Motor neuron (in vitro differentiated cells): ENCODE measurements around the gene SLAMF1. TPM values are rescaled to one million over a fixed set of nuclear protein-coding genes. Genes with fewer than 3 reads are reported as not detected.

Experiments
- ATAC-seq, 8 experiments: fragments of 200-7000 bp; cut with Tn5 transposase; replicated peaks in 6 of 8; 2 replicates each; pipeline ENCODE4 v1.8.0; 2021; ENCODE audit warnings: mild to moderate bottlenecking in 8 of 8, moderate library complexity in 8 of 8
- H3K27ac ChIP-seq, 2 donors: fragments of 250-450 bp; sonication (Bioruptor Pico); 2 replicates each; pipeline ENCODE4 v1.9.0; 2021; ENCODE audit warnings: antibody characterized with exemption in 2 of 2, mild to moderate bottlenecking in 2 of 2, moderate library complexity in 1 of 2
- H3K4me1 ChIP-seq, 2 donors: fragments of 250-450 bp; sonication (Bioruptor Pico); replicated peaks in 1 of 2; 2 replicates each; pipeline ENCODE4 v1.6.1; 2021; ENCODE audit warnings: antibody characterized with exemption in 2 of 2, mild to moderate bottlenecking in 2 of 2, moderate library complexity in 1 of 2
- H3K4me3 ChIP-seq, 5 donors: fragments of 250-450 bp; sonication (Bioruptor Pico); 2 replicates each; pipeline ENCODE4 v1.9.0; 2021; ENCODE audit warnings: antibody characterized with exemption in 5 of 5, mild to moderate bottlenecking in 5 of 5, moderate library complexity in 4 of 5
- WGBS, 10 experiments: fragments of 450-650 bp; shearing (Covaris generic); methylation state at CpG; one replicate each; pipeline ENCODE4 v1.0.0; 2022; 5-methylcytosine and 5-hydroxymethylcytosine counted together
- in situ Hi-C, 9 experiments: fragments of 400-800 bp; cut with MboI; loops; one replicate each; pipeline ENCODE4 v1.15.0; 2021; ENCODE audit warnings: low sequenced_read_pairs in 9 of 9, low pct_unique_long_range_greater_than_20kb in 2 of 9; ENCODE audit not compliant: unreplicated experiment in 9 of 9
- total RNA-seq, 8 experiments: library from RNA; unstranded; fragments of 300-600 nt; gene quantifications; 2 replicates each; pipeline versions ENCODE4 v1.2.3 to v1.2.4, GENCODE V29; 2022

SLAMF1 gene
- total RNA-seq, 8 experiments from 2014 or later = under 0.01 to 0.90 (median 0.32) TPM; not detected in 3

DNA sequence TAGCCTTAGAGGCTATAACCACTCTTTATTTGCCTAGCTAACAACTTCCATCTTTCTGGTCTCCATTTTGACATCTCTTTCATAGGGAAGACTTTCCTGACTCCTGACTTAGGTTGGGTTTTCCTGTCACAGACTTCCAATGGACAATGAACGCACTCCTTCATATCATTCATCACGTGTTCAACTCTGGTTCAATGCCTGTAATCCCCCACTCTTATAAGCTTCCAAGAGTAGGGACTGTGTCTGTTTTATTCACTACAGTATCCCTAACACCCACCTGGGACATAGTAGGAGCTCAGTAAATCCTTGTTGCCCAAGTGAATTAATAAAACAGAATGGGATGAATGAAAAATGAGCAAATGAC lies 4.6 kb downstream of the SLAMF1 start:
- WGBS, 10 experiments = 0 to 94% (median 76%) methylated on average over 1 to 2 of the region's 2 CpGs; no CpG with 5 or more reads in 2 of the 10 experiments

DNA sequence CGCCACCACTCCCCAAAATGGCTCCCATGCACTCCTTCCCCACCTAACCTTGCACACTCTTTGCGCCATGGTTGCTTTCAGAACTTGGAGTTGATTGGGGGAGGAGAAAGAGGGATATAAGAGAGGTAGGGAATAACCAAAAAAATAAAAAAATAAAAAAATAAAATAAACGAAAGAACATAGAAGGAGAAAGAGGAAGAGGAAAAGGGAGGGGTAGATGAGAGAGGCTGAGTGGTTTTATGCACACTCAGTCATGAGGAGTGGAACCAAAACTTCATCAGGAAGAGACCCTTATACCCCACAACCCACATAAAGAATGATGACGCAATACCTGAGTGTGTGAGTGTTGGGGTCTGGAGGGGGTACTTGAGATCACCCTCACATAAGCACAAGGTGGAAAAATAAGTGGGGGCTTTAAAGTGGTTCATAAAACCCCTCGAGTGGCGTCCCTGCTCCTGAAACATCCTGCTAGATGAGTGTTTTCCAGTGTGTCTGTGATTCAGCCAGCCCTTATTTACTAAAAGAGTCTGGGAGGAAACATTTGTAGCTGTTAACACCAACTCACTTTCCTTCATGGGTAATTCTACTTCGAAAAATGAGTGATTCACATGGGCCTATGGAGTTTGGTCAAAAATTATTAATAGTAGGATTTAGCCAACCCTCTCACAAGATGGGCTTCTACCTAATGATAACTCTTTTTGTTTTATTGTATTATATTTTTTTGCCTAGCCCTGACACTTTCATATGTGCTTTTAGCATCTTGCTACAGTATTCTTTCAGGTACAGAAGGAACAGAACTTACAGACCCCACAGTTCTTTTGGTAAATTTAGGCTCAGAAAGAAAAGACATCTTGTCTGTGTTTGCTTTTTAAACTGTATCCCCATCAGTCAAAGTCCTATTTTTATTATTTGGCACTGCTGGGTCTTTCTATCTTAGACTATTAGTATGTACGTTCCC lies 5.2 kb downstream of the SLAMF1 start:
- H3K4me3 ChIP-seq = no peak overlapping the region
- in situ Hi-C loops = no loop called here
- ATAC-seq = no peak
- no peaks in the 10 kb centered on the region for H3K4me1 ChIP-seq
- no peak overlapping the region for H3K27ac ChIP-seq
- WGBS, 10 experiments = 3 to 99% (median 83%) methylated on average over 3 to 8 of the region's 8 CpGs

More for the DNA sequence above, 4.6 kb downstream of the SLAMF1 start:
- Histone ChIP-seq H3K4me1 (no peaks in the 10 kb centered on the region), H3K4me3 (no peak overlapping the region), H3K27ac (no peak overlapping the region)
- no peak for ATAC-seq
- in situ Hi-C loops = no loop called here

DNA sequence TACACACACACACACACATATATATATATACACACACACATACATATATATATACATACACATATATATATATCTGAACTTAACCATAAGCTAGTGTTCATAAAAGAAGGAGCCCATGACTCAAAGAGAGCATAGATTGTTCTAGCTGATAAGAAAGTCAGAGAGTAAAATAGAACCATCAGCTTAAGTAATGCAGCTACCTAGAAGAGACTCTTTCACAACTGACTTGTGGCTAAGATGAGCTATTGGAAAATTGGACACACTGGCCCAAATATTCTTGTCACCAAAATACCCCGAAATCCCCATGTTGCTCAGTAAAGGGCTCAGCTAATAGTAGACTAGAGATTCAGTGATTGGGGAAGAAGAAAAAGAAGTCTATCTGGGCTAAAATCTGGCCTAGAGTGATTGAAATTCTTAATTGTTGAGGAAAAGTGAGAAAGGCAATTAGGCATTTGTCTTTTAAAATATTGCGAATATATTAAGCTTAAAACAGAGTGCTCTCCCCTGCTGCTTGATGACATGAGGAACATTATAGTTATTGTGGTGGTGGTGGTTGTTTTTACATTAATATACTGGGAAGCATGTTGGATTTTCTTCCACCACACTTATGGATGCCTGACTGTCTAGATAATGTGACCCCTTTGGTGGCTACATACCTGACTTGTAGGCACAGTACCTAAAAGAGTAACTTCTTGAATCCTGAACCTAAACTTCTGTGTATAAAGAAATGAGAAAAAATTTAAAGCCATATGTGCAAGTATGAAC lies 6.3 kb downstream of the SLAMF1 start:
- ATAC-seq = no peak
- no peaks in the 10 kb centered on the region for H3K4me1 ChIP-seq
- WGBS, 10 experiments = 17 to 95% (median 40%) methylated on average over 1 to 2 of the region's 2 CpGs; no CpG with 5 or more reads in 3 of the 10 experiments
- no peak overlapping the region for H3K27ac ChIP-seq
- in situ Hi-C loops = no loop called here
- no peak overlapping the region for H3K4me3 ChIP-seq

GRCh38 chr1:160639652-160640051 lies 7.2 kb downstream of the SLAMF1 start:
- no peak for ATAC-seq
- in situ Hi-C loops = no loop called here
- WGBS, 10 experiments = 8 to 97% (median 81%) methylated on average over 2 to 3 of the region's 3 CpGs; no CpG with 5 or more reads in 1 of the 10 experiments
- no peaks in the 10 kb centered on the region for H3K4me1 ChIP-seq
- H3K4me3 ChIP-seq = no peak overlapping the region
- no peak overlapping the region for H3K27ac ChIP-seq

GRCh38 chr1:160638926-160639325 lies 7.9 kb downstream of the SLAMF1 start:
- H3K4me3 ChIP-seq = no peak overlapping the region
- H3K4me1 ChIP-seq = no peaks in the 10 kb centered on the region
- ATAC-seq = no peak
- WGBS, 10 experiments = 0 to 100% (median 76%) methylated on average over 1 to 6 of the region's 6 CpGs; no CpG with 5 or more reads in 1 of the 10 experiments
- in situ Hi-C loops = no loop called here
- no peak overlapping the region for H3K27ac ChIP-seq

DNA sequence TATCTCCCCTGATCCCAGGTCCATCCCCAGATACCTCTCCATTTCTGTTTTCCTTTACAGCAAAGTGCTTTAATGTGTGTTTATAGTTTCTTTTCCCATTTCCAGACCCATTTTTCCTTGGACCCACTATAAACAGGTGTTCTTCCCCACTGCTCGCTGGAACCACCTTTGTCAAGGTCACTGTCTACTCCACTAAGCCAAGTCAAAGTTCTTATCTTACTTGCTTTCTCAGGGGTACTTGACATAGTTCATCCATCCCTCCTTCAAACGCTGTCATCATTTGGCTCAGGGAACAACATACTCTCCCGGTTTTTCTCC lies 8.3 kb downstream of the SLAMF1 start:
- no peak overlapping the region for H3K4me3 ChIP-seq
- 5 to 92% (median 82%) methylated on average over 1 to 3 of the region's 3 CpGs for WGBS, 10 experiments
- no peak for ATAC-seq
- in situ Hi-C loops = no loop called here
- no peaks in the 10 kb centered on the region for H3K4me1 ChIP-seq
- H3K27ac ChIP-seq = no peak overlapping the region

DNA sequence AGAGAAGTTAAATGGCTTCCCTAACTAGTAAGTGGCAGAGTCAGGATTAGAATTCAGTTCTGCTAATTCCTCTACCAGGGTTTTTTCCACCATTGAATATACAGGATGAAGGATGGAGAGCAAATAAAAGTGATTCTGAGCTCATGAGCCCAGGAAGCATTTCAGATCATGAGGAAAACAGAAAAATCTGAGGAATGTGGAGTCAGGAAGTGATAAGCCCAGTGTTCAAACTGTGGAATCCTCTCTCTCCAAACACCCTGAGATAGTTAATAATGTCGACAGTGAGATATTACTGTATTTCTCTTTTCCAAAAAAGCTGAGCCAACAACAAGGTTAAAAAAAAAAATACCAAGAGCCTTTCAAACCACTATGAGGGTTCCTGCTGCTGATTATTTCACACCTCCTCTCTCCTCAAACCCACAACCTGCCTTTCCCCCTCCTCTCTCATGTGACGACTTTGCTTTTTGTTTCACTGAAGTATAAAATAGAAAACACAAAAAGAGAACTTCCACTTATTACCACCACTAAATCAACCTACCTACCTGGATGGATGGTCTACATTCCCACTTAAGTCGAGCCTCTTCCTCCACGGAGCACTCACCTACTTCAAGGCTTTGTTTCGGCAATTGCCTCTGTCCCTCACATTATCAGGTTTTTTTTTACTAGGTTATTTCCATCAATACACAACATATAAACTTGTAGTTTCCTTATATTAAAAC lies 8.9 kb downstream of the SLAMF1 start:
- WGBS, 10 experiments = 27 to 83% (median 70%) methylated on average over 2 to 5 of the region's 5 CpGs; no CpG with 5 or more reads in 1 of the 10 experiments
- H3K27ac ChIP-seq = no peak overlapping the region
- ATAC-seq = no peak
- H3K4me3 ChIP-seq = no peak overlapping the region
- no peaks in the 10 kb centered on the region for H3K4me1 ChIP-seq
- in situ Hi-C loops = no loop called here

GRCh38 chr1:160637065-160637464 lies 9.8 kb downstream of the SLAMF1 start:
- ATAC-seq = no peak
- Histone ChIP-seq H3K4me3 (no peak overlapping the region), H3K4me1 (no peaks in the 10 kb centered on the region), H3K27ac (no peak overlapping the region)
- in situ Hi-C loops = no loop called here
- 23 to 100% (median 85%) methylated on average over 2 to 8 of the region's 8 CpGs; no CpG with 5 or more reads in 2 of the 10 experiments for WGBS, 10 experiments

- Histone ChIP-seq H3K4me1 (no peaks in the 10 kb centered on the region), H3K4me3 (no peak overlapping the region), H3K27ac (no peak overlapping the region)
- in situ Hi-C loops = no loop called here
- WGBS, 10 experiments = 10 to 96% (median 85%) methylated on average over 2 to 3 of the region's 3 CpGs; no CpG with 5 or more reads in 4 of the 10 experiments
- ATAC-seq = no peak
Measured at GRCh38 chr1:160636547-160636946, 10.3 kb downstream of the SLAMF1 start.

GRCh38 chr1:160636076-160636475 lies 10.8 kb downstream of the SLAMF1 start:
- ATAC-seq = no peak
- H3K27ac ChIP-seq = no peak overlapping the region
- 0 to 83% (median 71%) methylated on average over 1 to 4 of the region's 4 CpGs; no CpG with 5 or more reads in 4 of the 10 experiments for WGBS, 10 experiments
- H3K4me1 ChIP-seq = peaks cover under 1 to 4% of the 10 kb centered on the region in 2 donors
- H3K4me3 ChIP-seq = no peak overlapping the region
- in situ Hi-C loops = no loop called here

DNA sequence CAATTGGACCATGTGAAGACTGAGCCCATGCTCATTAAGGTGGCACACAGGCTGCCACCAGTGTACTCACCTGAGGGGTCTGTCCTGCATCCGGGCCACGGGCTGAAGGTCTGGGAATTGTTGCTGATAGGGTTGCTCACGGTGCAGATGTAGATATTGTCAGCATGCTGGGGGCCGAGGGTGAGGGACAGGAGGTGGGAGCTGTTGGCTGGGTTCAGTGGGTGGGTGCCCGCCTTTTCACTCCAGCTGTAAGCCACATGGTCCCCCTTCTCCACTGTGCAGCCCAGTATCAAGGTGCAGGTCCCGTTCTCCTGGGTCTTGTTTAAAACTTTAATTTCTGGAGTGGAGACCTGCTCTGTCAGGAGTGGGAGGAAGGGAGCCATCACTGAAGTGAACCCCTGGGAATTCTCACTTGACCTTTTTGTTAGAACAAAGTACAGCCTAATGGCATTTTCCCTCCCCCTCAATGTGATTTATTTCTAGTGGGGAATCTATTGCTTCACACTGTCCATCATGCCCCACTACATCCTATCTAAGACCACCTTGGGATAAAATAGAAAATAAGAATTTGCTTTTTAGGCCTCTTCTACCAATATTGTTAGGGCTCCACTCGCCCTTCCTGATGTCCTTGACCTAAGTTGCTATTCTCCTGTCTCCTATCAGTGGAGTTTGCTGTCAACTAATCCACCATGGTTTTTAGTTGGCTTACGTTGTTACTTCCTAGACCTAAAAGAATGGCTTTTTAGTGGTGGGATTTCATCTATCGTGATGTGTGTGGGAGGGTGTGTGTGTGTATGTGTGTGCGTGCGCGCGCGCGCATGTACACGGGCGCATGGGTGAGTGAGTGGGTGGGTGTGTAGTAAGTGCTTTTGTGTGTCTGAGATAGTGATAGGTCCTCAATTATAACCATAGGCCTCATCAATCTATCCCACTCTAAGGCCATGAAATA lies 12.0 kb downstream of the SLAMF1 start:
- WGBS, 10 experiments = 24 to 100% (median 90%) methylated on average over 1 to 13 of the region's 17 CpGs; no CpG with 5 or more reads in 2 of the 10 experiments
- Histone ChIP-seq H3K4me1 (peaks cover 10 to 16% of the 10 kb centered on the region in 2 donors), H3K4me3 (no peak overlapping the region), H3K27ac (no peak overlapping the region)
- ATAC-seq = no peak
- in situ Hi-C loops = no loop called here

GRCh38 chr1:160633330-160633903 lies 13.4 kb downstream of the SLAMF1 start:
- in situ Hi-C loops = no loop called here
- 0 to 90% (median 54%) methylated on average over 1 to 2 of the region's 2 CpGs; no CpG with 5 or more reads in 3 of the 10 experiments for WGBS, 10 experiments

More at GRCh38 chr1:160633330-160633903, 13.4 kb downstream of the SLAMF1 start:
- no peak for ATAC-seq
- Histone ChIP-seq H3K27ac (no peak overlapping the region), H3K4me3 (no peak overlapping the region), H3K4me1 (peaks cover 12 to 20% of the 10 kb centered on the region in 2 donors)
